Adrenal gland (tissue), 5 donors: ENCODE measurements around the gene BABAM2.

Experiments used
- CTCF ChIP-seq, 6 experiments: fragments of 450-650 bp in 4 of 6; fragments of 200-600 bp in 2 of 6; sonication (generic) in 1 of 6; IDR thresholded peaks; 1 replicate in 5 of 6; 2 replicates in 1 of 6; pipeline versions ENCODE4 v1.5.1 to v1.8.0; 2016 to 2021; ENCODE audit warnings: antibody characterized with exemption in 6 of 6, mild to moderate bottlenecking in 2 of 6, moderate library complexity in 1 of 6
- POLR2A ChIP-seq, 2 donors: fragments of 450-650 bp; IDR thresholded peaks; one replicate each; pipeline ENCODE4 v1.6.1; 2017; ENCODE audit warnings: antibody characterized with exemption in 2 of 2, mild to moderate bottlenecking in 2 of 2, moderate library complexity in 1 of 2
- donor health status: DM: no; HTN: no; CAD: no.

GRCh38 chr2:28325173-28325566 is 434.6 kb downstream of the BABAM2 start:
- TF ChIP-seq CTCF (IDR thresholded peaks at IDR 0.05) = no peak
- no peak for TF ChIP-seq POLR2A (IDR thresholded peaks at IDR 0.05)
